T-cell (primary cell): Measurements from ENCODE around the gene CTU2. TPM values are rescaled to one million over a fixed set of nuclear protein-coding genes. Genes with fewer than 3 reads are reported as not detected.
A peak's percentile ranks its signal among the peaks of the same experiment; 100 is the strongest.

Experiments used
- ATAC-seq, 4 experiments: fragments of 200-7000 bp in 3 of 4; fragments of 150-1000 bp in 1 of 4; cut with Tn5 transposase; replicated peaks in 1 of 4; 1 replicate in 3 of 4; 2 replicates in 1 of 4; pipeline ENCODE4 v1.10.0; 2021; ENCODE audit warnings: moderate library complexity in 3 of 4, mild to moderate bottlenecking in 2 of 4, moderate number of reproducible peaks in 1 of 4
- CTCF ChIA-PET, 2 donors: fragments of 300-600 bp; sonication (Branson Sonifier 250); formaldehyde crosslinking; loops; one replicate each; lab custom pipeline; 2022; ENCODE audit warnings: antibody characterized with exemption in 2 of 2; lab: Charles Lee
- POLR2A ChIA-PET, 2 donors: fragments of 300-600 bp; sonication (Branson Sonifier 250); formaldehyde crosslinking; loops; one replicate each; lab custom pipeline; 2022; ENCODE audit warnings: antibody characterized with exemption in 2 of 2; lab: Charles Lee
- DNase-seq, 35 experiments: peaks; one replicate each; pipeline versions ENCODE4 v3.0.0 to v3.0.0-alpha.2; 2013 to 2023
- H3K27ac ChIP-seq: one replicate; pipeline ENCODE4 v1.5.1; 2013; ENCODE audit warnings: low read length
- H3K27me3 ChIP-seq, 2 experiments: replicated peaks in 1 of 2; 1 replicate in 1 of 2; 2 replicates in 1 of 2; pipeline versions ENCODE4 v1.6.1 to v1.7.0; 2013; ENCODE audit warnings: low read length in 1 of 2, mixed read lengths in 1 of 2; ENCODE audit not compliant: control insufficient read depth in 2 of 2, insufficient read depth in 2 of 2; ENCODE audit errors: extremely low read depth in 1 of 2
- H3K36me3 ChIP-seq, 2 donors: 1 replicate in 1 of 2; 2 replicates in 1 of 2; pipeline versions ENCODE4 v1.6.1 to v1.7.0; 2013; ENCODE audit warnings: low read length in 1 of 2; ENCODE audit not compliant: control insufficient read depth in 2 of 2, insufficient read depth in 1 of 2; ENCODE audit errors: extremely low read depth in 1 of 2
- H3K4me1 ChIP-seq, 2 experiments: 1 replicate in 1 of 2; 2 replicates in 1 of 2; pipeline versions ENCODE4 v1.6.1 to v1.7.0; 2013; ENCODE audit warnings: low read length in 2 of 2, mixed read lengths in 1 of 2; ENCODE audit not compliant: insufficient read depth in 2 of 2, control insufficient read depth in 1 of 2; ENCODE audit errors: extremely low read depth in 1 of 2
- H3K4me3 ChIP-seq, 2 donors: 1 replicate in 1 of 2; 2 replicates in 1 of 2; pipeline versions ENCODE4 v1.5.1 to v1.7.0; 2013; ENCODE audit warnings: mild to moderate bottlenecking in 2 of 2, low read length in 1 of 2, moderate library complexity in 1 of 2; ENCODE audit not compliant: control insufficient read depth in 1 of 2; ENCODE audit errors: extremely low read depth in 1 of 2
- H3K9me3 ChIP-seq: 2 replicates; pipeline ENCODE4 v1.7.0; 2013
- H3K27ac Mint-ChIP-seq, 2 donors: one replicate each; pipeline ENCODE4 v1.8.0; 2020 to 2021; ENCODE audit warnings: mild to moderate bottlenecking in 2 of 2, mixed read lengths in 2 of 2
- H3K27me3 Mint-ChIP-seq, 2 donors: one replicate each; pipeline ENCODE4 v1.8.0; 2021 to 2022; ENCODE audit warnings: mixed read lengths in 2 of 2
- H3K36me3 Mint-ChIP-seq: one replicate; pipeline ENCODE4 v1.8.0; 2021; ENCODE audit warnings: mixed read lengths
- H3K4me1 Mint-ChIP-seq, 3 donors: one replicate each; pipeline ENCODE4 v1.8.0; 2020 to 2022; ENCODE audit warnings: mixed read lengths in 3 of 3, mild to moderate bottlenecking in 1 of 3
- H3K4me3 Mint-ChIP-seq, 3 donors: one replicate each; pipeline ENCODE4 v1.8.0; 2020 to 2022; ENCODE audit warnings: mild to moderate bottlenecking in 3 of 3, mixed read lengths in 3 of 3, moderate library complexity in 3 of 3
- H3K9me3 Mint-ChIP-seq, 3 donors: one replicate each; pipeline ENCODE4 v1.8.0; 2020 to 2022; ENCODE audit warnings: mixed read lengths in 3 of 3
- WGBS: methylation state at CpG from one replicate; pipeline ENCODE4 v1.1.5; 2013; ENCODE audit warnings: missing lambda C conversion rate; ENCODE audit not compliant: insufficient coverage; 5-methylcytosine and 5-hydroxymethylcytosine counted together
- total RNA-seq, 35 experiments: library from RNA in 6 of 35; stranded (reverse) in 6 of 35; fragments of 120-200 nt in 1 of 35; gene quantifications; one replicate each; pipeline versions ENCODE4 v1.2.1 to v1.2.4 and lab custom pipeline; 2013 to 2026

Gene CTU2
- total RNA-seq, 5 donors from 2014 or later (not counting 1 experiment from before 2014, with no cell fraction given), result 30.1 to 39.5 (median 38.6) TPM

- peak overlapping the region; percentile 80 to 82 for H3K27ac Mint-ChIP-seq
- DNase-seq (no peak), ATAC-seq (no peak)
- H3K27me3 Mint-ChIP-seq, result peaks cover 0 to 2% of the 10 kb centered on the region in 2 donors
- Histone ChIP-seq H3K4me3 (no peak overlapping the region), H3K9me3 (no peaks in the 10 kb centered on the region), H3K4me1 (peaks cover 46 to 89% of the 10 kb centered on the region in 2 experiments), H3K36me3 (peaks cover 21 to 52% of the 10 kb centered on the region in 2 donors), H3K27ac (peak overlapping the region; percentile 44), H3K27me3 (no peaks in the 10 kb centered on the region)
- no peaks in the 10 kb centered on the region for H3K9me3 Mint-ChIP-seq
- H3K4me1 Mint-ChIP-seq, result peaks cover 50 to 61% (median 61%) of the 10 kb centered on the region in 3 donors
- H3K36me3 Mint-ChIP-seq, result peaks cover 10% of the 10 kb centered on the region
- ChIA-PET POLR2A (no interaction called here), CTCF (no interaction called here)
- H3K4me3 Mint-ChIP-seq, result peak overlapping the region in 1 of 3 donors; percentile 48
- WGBS, result 93% methylated on average over 29 of the region's 37 CpGs
These were observed 11.8 kb upstream of the CTU2 start for GRCh38 chr16:88694221-88695087.

GRCh38 chr16:88695218-88695617 lies 11.1 kb upstream of the CTU2 start:
- H3K27ac Mint-ChIP-seq, result peak overlapping the region; percentile 34 to 39
- ATAC-seq, result no peak
- ChIA-PET POLR2A (no interaction called here), CTCF (interaction anchor here in 1 of 2 donors (0.6 kb wide), 1 partner anchor 9 kb away, joined by 6 read pairs; no protein-coding TSS in a partner anchor)
- peaks cover 0 to 2% of the 10 kb centered on the region in 2 donors for H3K27me3 Mint-ChIP-seq
- Histone ChIP-seq H3K27ac (peak overlapping the region; percentile 44), H3K4me1 (peaks cover 53 to 94% of the 10 kb centered on the region in 2 experiments), H3K27me3 (no peaks in the 10 kb centered on the region), H3K9me3 (no peaks in the 10 kb centered on the region), H3K36me3 (peaks cover 25 to 59% of the 10 kb centered on the region in 2 donors), H3K4me3 (no peak overlapping the region)
- peaks cover 15% of the 10 kb centered on the region for H3K36me3 Mint-ChIP-seq
- H3K4me1 Mint-ChIP-seq, result peaks cover 53 to 63% (median 62%) of the 10 kb centered on the region in 3 donors
- H3K4me3 Mint-ChIP-seq, result no peak overlapping the region
- DNase-seq, result no peak
- 91% methylated on average over 15 of the region's 15 CpGs for WGBS
- no peaks in the 10 kb centered on the region for H3K9me3 Mint-ChIP-seq

- H3K9me3 Mint-ChIP-seq, result no peaks in the 10 kb centered on the region
- ChIA-PET POLR2A (no interaction called here), CTCF (interaction anchor here in 1 of 2 donors (0.6 kb wide), 1 partner anchor 10 kb away, joined by 6 read pairs; no protein-coding TSS in a partner anchor)
- no peak overlapping the region for H3K27ac ChIP-seq
- peak overlapping the region; percentile 34 to 39 for H3K27ac Mint-ChIP-seq
- peaks cover 56 to 94% of the 10 kb centered on the region in 2 experiments for H3K4me1 ChIP-seq
- 93% methylated on average over 7 of the region's 7 CpGs for WGBS
- peaks cover 0 to 2% of the 10 kb centered on the region in 2 donors for H3K27me3 Mint-ChIP-seq
- H3K4me3 ChIP-seq, result no peak overlapping the region
- peaks cover 15% of the 10 kb centered on the region for H3K36me3 Mint-ChIP-seq
- H3K27me3 ChIP-seq, result no peaks in the 10 kb centered on the region
- H3K36me3 ChIP-seq, result peaks cover 25 to 60% of the 10 kb centered on the region in 2 donors
- H3K9me3 ChIP-seq, result no peaks in the 10 kb centered on the region
- ATAC-seq, result no peak
- no peak for DNase-seq
- H3K4me3 Mint-ChIP-seq, result no peak overlapping the region
- H3K4me1 Mint-ChIP-seq, result peaks cover 53 to 63% (median 62%) of the 10 kb centered on the region in 3 donors
These were observed 10.6 kb upstream of the CTU2 start for GRCh38 chr16:88695753-88696152.

GRCh38 chr16:88696441-88696840 lies 9.9 kb upstream of the CTU2 start:
- ATAC-seq (no peak), DNase-seq (no peak)
- H3K27me3 Mint-ChIP-seq, result no peaks in the 10 kb centered on the region
- no peaks in the 10 kb centered on the region for H3K9me3 Mint-ChIP-seq
- H3K27ac ChIP-seq, result no peak overlapping the region
- H3K27ac Mint-ChIP-seq, result peak overlapping the region; percentile 28 to 31
- H3K4me1 Mint-ChIP-seq, result peaks cover 53 to 59% (median 58%) of the 10 kb centered on the region in 3 donors
- POLR2A ChIA-PET, result no interaction called here
- peaks cover 15% of the 10 kb centered on the region for H3K36me3 Mint-ChIP-seq
- no peaks in the 10 kb centered on the region for H3K27me3 ChIP-seq
- peaks cover 49 to 93% of the 10 kb centered on the region in 2 experiments for H3K4me1 ChIP-seq
- peaks cover 25 to 60% of the 10 kb centered on the region in 2 donors for H3K36me3 ChIP-seq
- WGBS, result 94% methylated on average over 8 of the region's 14 CpGs
- CTCF ChIA-PET, result no interaction called here
- no peak overlapping the region for H3K4me3 Mint-ChIP-seq
- no peak overlapping the region for H3K4me3 ChIP-seq
- H3K9me3 ChIP-seq, result no peaks in the 10 kb centered on the region

GRCh38 chr16:88697116-88697830 lies 9.0 kb upstream of the CTU2 start:
- Histone ChIP-seq H3K27ac (no peak overlapping the region), H3K9me3 (no peaks in the 10 kb centered on the region), H3K4me3 (no peak overlapping the region), H3K4me1 (peaks cover 42 to 93% of the 10 kb centered on the region in 2 experiments), H3K27me3 (no peaks in the 10 kb centered on the region), H3K36me3 (peaks cover 25 to 62% of the 10 kb centered on the region in 2 donors)
- ChIA-PET CTCF (no interaction called here), POLR2A (no interaction called here)
- peaks cover 15% of the 10 kb centered on the region for H3K36me3 Mint-ChIP-seq
- WGBS, result 96% methylated on average over 43 of the region's 47 CpGs
- no peaks in the 10 kb centered on the region for H3K9me3 Mint-ChIP-seq
- peak overlapping the region; percentile 83 to 86 for H3K27ac Mint-ChIP-seq
- no peak for ATAC-seq
- no peak for DNase-seq
- H3K27me3 Mint-ChIP-seq, result no peaks in the 10 kb centered on the region
- peak overlapping the region in 1 of 3 donors; percentile 65 for H3K4me3 Mint-ChIP-seq
- peaks cover 50 to 59% (median 56%) of the 10 kb centered on the region in 3 donors for H3K4me1 Mint-ChIP-seq
